Activated T-helper 1 cell treated with anti-CD3 and anti-CD28 coated beads, Interleukin-12 subunit alpha, Interleukin-12 subunit beta, Interleukin-2, Interleukin-4 antibody, amounts not matched to agents 30 ng/mL and 10 ng/mL and 1 ng/mL, durations not matched to agents 14 hours and 24 hours and 36 hours (primary cell): Measurements from ENCODE around the gene GJB1. TPM values are rescaled to one million over a fixed set of nuclear protein-coding genes. Genes with fewer than 3 reads are reported as not detected.

Experiments used
- DNase-seq: peaks from one replicate; pipeline ENCODE4 v3.0.0; 2021; ENCODE audit warnings: low spot score
- H3K27ac Mint-ChIP-seq: one replicate; pipeline ENCODE4 v1.8.0; 2021; ENCODE audit warnings: mild to moderate bottlenecking, mixed read lengths
- H3K27me3 Mint-ChIP-seq: one replicate; pipeline ENCODE4 v1.8.0; 2022; ENCODE audit warnings: mild to moderate bottlenecking, moderate library complexity, mixed read lengths; ENCODE audit not compliant: insufficient read depth
- H3K36me3 Mint-ChIP-seq: one replicate; pipeline ENCODE4 v1.8.0; 2021; ENCODE audit warnings: low read depth, mixed read lengths
- H3K4me1 Mint-ChIP-seq: one replicate; pipeline ENCODE4 v1.8.0; 2021; ENCODE audit warnings: low read depth, mixed read lengths
- H3K4me3 Mint-ChIP-seq: one replicate; pipeline ENCODE4 v1.8.0; 2021; ENCODE audit warnings: mild to moderate bottlenecking, moderate library complexity, mixed read lengths
- H3K9me3 Mint-ChIP-seq: one replicate; pipeline ENCODE4 v1.8.0; 2021; ENCODE audit warnings: mixed read lengths
- intact Hi-C: fragments of 100-400 bp; cut with micrococcal nuclease; formaldehyde crosslinking; loops from one replicate; pipeline ENCODE4 v1.15.1; 2024
- total RNA-seq: library from RNA; stranded (reverse); gene quantifications from 2 replicates; pipeline ENCODE4 v1.2.3, GENCODE V29; 2022

GJB1 gene
- total RNA-seq, 1 donor from 2014 or later = not detected

DNA sequence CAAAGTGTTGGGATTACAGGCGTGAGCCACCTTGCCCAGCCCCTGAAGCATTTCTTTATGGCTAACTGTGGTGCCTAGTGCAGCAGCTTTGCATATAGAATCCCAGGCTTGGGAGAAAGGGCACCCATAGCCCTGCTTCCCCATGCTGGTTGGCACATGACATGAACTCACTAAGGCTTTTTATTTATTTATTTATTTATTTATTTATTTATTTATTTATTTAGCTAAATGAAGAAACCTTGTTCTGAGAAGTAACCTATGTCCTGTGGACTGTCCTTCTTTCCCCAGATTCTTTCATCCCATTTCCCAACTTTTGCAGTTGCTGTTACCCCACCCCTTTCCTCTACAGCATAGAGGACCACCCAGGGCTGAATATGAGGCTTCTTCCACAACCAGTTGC is 1.9 kb upstream of the GJB1 start:
- Mint-ChIP-seq H3K36me3 (no peaks in the 10 kb centered on the region), H3K4me3 (no peak overlapping the region), H3K9me3 (no peaks in the 10 kb centered on the region), H3K27me3 (no peaks in the 10 kb centered on the region), H3K4me1 (no peaks in the 10 kb centered on the region), H3K27ac (no peak overlapping the region)
- intact Hi-C loops = no loop called here
- DNase-seq = no peak

DNA sequence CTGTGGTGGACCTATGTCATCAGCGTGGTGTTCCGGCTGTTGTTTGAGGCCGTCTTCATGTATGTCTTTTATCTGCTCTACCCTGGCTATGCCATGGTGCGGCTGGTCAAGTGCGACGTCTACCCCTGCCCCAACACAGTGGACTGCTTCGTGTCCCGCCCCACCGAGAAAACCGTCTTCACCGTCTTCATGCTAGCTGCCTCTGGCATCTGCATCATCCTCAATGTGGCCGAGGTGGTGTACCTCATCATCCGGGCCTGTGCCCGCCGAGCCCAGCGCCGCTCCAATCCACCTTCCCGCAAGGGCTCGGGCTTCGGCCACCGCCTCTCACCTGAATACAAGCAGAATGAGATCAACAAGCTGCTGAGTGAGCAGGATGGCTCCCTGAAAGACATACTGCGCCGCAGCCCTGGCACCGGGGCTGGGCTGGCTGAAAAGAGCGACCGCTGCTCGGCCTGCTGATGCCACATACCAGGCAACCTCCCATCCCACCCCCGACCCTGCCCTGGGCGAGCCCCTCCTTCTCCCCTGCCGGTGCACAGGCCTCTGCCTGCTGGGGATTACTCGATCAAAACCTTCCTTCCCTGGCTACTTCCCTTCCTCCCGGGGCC is 1.2 kb downstream of the GJB1 start:
- Mint-ChIP-seq H3K4me1 (no peaks in the 10 kb centered on the region), H3K27me3 (peaks cover 3% of the 10 kb centered on the region), H3K27ac (no peak overlapping the region), H3K36me3 (no peaks in the 10 kb centered on the region), H3K4me3 (no peak overlapping the region), H3K9me3 (no peaks in the 10 kb centered on the region)
- no peak for DNase-seq
- intact Hi-C loops = no loop called here

DNA sequence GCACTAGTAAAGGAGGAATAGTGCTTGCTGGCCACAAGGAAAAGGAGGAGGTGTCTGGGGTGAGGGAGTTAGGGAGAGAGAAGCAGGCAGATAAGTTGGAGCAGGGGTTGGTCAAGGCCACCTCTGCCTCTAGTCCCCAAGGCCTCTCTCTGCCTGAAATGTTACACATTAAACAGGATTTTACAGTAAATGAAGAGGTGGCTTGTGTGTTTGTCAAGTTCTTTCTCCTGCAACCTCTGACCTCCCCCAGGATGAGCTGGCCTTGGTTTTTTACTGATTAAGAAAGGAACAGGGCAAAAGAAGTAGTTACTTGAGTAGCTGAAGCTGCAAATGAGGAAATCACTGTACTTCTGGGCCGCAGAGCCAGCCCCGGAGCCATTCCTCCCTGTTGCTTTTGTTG is 2.0 kb downstream of the GJB1 start:
- Mint-ChIP-seq H3K4me1 (no peaks in the 10 kb centered on the region), H3K27me3 (peaks cover 3% of the 10 kb centered on the region), H3K27ac (no peak overlapping the region), H3K9me3 (no peaks in the 10 kb centered on the region), H3K4me3 (no peak overlapping the region), H3K36me3 (no peaks in the 10 kb centered on the region)
- intact Hi-C loops = no loop called here
- no peak for DNase-seq

DNA sequence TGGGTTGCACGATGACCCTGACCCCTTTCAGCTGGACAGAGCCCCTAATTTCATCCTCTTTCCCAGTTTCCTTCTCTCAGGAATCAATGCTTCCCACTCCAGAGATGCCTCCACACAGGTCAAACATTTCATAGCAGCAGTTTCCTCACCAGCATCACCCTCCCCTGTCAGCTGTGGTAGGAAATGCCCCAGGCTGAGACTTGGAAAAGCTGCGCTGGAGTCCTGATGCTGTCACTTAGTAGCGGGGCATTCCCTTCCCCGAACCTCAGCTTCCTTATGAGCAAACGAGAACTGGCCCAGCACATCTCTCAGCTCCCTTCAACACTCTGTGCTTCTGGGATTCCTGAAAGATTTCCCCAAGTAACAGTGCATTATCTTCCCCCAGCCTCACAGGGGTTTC is 2.7 kb downstream of the GJB1 start:
- Mint-ChIP-seq H3K36me3 (no peaks in the 10 kb centered on the region), H3K9me3 (no peaks in the 10 kb centered on the region), H3K4me3 (no peak overlapping the region), H3K4me1 (no peaks in the 10 kb centered on the region), H3K27ac (no peak overlapping the region), H3K27me3 (peaks cover 3% of the 10 kb centered on the region)
- intact Hi-C loops = no loop called here
- no peak for DNase-seq

DNA sequence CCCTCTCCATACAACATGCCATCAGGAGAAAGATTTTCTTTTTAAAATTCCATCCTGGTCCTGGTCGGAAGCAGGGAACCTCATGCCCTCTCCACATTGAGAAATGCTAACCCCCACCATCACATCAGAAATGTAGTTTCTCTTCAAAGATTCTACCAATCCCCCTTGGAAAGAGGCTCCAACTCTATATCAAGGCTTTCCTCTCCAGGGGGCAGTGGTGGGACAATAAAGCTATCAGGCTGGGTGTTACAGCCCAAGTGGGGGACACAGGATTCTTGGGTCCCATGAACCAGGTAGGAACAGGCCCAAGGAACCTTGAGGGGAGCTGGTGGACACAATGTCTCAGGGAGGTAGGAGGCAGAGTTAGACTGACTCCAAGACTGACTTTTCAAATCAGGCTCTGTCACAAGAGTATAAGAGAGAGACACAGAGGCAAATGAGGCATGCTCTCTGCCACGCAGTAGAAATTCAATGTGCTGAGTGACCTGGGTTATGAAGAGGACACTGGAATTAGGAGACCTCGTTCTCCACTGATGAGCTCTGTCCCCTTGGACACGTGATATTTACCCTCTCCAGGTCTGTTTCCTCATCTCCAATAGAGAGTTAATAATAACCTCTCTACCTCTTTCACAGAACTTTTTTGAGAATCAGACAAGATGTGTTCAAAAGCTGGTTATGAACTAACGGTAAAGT is 4.5 kb downstream of the GJB1 start:
- intact Hi-C loops = no loop called here
- Mint-ChIP-seq H3K36me3 (no peaks in the 10 kb centered on the region), H3K4me3 (no peak overlapping the region), H3K27me3 (peaks cover 3% of the 10 kb centered on the region), H3K27ac (no peak overlapping the region), H3K4me1 (no peaks in the 10 kb centered on the region), H3K9me3 (no peaks in the 10 kb centered on the region)
- no peak for DNase-seq

DNA sequence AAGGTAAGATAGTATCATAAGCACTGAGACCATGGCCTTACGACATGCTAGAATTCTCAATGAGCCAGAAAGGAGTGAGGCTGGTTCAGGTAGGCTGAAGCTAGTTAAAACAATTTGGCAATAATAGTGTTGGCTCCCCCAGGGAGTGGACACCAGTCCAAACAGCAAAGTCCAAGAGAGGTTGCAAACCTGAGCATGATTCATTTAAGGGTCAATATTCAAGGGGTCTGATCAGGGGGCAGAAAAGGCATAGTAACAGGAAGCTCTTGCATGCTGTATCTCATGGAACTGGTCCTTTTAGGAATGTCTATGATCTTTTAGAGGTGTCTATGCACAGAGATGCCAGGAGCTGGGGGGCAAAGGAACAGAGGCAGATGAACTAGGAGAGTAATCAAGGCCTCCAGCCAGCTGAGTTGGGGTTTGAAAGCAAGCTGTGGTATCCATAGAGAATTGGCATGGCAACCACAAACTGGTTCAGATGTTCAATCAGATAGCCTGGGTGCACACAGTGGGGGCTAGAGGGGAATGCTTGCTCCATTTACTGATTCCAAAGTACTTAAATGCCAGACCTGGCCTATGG is 5.1 kb downstream of the GJB1 start:
- Mint-ChIP-seq H3K27me3 (peaks cover 3% of the 10 kb centered on the region), H3K4me3 (no peak overlapping the region)
- intact Hi-C loops = no loop called here

DNA sequence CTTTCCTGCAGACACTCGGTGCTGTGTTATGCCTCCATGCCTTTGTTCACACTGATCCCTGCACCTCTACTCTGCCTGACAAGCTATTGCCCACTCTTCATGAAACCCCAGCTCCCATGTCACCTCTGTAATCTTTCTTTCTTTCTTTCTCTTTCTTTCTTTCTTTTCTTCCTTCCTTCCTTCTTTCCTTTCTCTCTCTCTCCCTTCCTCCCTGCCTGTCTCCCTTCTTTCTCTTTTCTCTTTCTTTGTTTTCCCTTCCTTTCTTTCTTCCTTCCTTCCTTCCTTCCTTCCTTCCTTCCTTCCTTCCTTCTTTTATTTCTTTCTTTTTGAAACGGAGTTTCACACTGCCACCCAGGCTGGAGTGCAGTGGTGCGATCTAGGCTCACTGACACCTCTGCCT is 12.5 kb downstream of the GJB1 start:
- Mint-ChIP-seq H3K4me1 (no peaks in the 10 kb centered on the region), H3K27me3 (no peaks in the 10 kb centered on the region), H3K36me3 (peaks cover 10% of the 10 kb centered on the region), H3K9me3 (no peaks in the 10 kb centered on the region), H3K27ac (no peak overlapping the region), H3K4me3 (no peak overlapping the region)
- no peak for DNase-seq
- intact Hi-C loops = no loop called here

More for the DNA sequence above, 5.1 kb downstream of the GJB1 start:
- Mint-ChIP-seq H3K9me3 (no peaks in the 10 kb centered on the region), H3K4me1 (no peaks in the 10 kb centered on the region), H3K27ac (no peak overlapping the region), H3K36me3 (no peaks in the 10 kb centered on the region)
- no peak for DNase-seq

DNA sequence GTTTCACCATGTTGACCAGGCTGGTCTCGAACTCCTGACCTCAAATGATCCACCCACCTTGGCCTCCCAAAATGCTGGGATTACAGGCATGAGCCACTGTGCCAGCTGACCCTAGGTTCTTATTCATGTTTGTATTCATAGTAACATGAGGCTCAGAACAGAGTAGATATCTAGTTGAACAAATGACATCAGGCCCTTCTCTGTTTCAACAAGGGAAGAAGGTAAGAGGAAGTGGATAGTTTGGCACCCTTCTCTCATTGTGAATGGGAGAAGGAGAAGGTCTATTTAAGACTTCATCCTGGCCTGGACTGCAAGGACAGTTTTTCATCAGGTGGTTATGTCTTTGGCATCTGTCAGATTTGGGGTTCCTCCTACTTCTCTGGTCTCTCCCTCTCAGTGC is 13.8 kb downstream of the GJB1 start:
- DNase-seq = no peak
- no peaks in the 10 kb centered on the region for H3K27me3 Mint-ChIP-seq
- intact Hi-C loops = no loop called here
- no peaks in the 10 kb centered on the region for H3K4me1 Mint-ChIP-seq
- H3K36me3 Mint-ChIP-seq = peaks cover 18% of the 10 kb centered on the region
- H3K27ac Mint-ChIP-seq = no peak overlapping the region
- H3K4me3 Mint-ChIP-seq = no peak overlapping the region
- H3K9me3 Mint-ChIP-seq = no peaks in the 10 kb centered on the region

DNA sequence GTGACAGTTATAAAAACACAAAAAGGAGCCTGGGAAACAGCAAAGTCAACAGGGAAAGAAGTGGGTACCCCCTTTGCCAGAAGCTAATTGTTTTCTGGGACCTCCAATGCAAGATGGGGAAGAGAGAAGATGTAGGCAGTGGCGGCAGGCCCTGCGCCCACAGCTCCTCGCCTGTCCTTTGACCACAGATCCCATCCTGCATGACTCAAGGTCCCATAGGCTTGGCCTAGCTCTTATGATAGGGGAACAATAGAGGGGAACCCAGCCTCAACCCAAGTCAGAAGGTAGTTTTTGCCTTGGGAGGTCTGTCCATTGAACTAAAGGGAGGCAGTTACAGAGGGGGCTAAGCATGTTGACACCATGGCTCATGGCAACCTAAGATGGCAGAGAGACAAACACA is 16.8 kb downstream of the GJB1 start:
- H3K4me3 Mint-ChIP-seq = no peak overlapping the region
- intact Hi-C loops = no loop called here
- H3K36me3 Mint-ChIP-seq = peaks cover 33% of the 10 kb centered on the region

DNA sequence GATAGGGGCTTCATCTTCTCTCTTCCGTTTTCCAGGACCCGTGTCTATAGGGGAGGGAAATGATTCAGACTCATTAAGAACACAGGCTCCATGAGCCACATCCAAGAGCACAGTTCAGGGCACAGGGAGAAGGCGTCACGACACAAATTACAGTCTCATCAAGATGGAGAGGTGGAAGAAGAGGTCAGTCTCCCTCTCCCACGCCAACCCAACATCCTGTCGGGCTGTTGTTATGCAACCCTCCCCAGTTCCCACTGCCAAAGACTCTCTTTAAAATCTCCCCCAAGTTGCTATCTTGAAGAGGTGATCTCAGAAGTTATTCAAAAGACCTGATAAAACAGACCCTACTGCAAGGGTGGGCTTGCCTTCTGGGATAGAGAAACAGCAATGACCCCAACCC is 18.3 kb downstream of the GJB1 start:
- no peak for DNase-seq
- H3K4me3 Mint-ChIP-seq = no peak overlapping the region
- H3K36me3 Mint-ChIP-seq = peaks cover 37% of the 10 kb centered on the region
- no peaks in the 10 kb centered on the region for H3K27me3 Mint-ChIP-seq
- intact Hi-C loops = no loop called here
- H3K27ac Mint-ChIP-seq = no peak overlapping the region
- H3K4me1 Mint-ChIP-seq = no peaks in the 10 kb centered on the region
- no peaks in the 10 kb centered on the region for H3K9me3 Mint-ChIP-seq

More for the DNA sequence above, 16.8 kb downstream of the GJB1 start:
- H3K9me3 Mint-ChIP-seq = no peaks in the 10 kb centered on the region
- no peaks in the 10 kb centered on the region for H3K27me3 Mint-ChIP-seq
- no peak overlapping the region for H3K27ac Mint-ChIP-seq
- no peaks in the 10 kb centered on the region for H3K4me1 Mint-ChIP-seq
- no peak for DNase-seq

DNA sequence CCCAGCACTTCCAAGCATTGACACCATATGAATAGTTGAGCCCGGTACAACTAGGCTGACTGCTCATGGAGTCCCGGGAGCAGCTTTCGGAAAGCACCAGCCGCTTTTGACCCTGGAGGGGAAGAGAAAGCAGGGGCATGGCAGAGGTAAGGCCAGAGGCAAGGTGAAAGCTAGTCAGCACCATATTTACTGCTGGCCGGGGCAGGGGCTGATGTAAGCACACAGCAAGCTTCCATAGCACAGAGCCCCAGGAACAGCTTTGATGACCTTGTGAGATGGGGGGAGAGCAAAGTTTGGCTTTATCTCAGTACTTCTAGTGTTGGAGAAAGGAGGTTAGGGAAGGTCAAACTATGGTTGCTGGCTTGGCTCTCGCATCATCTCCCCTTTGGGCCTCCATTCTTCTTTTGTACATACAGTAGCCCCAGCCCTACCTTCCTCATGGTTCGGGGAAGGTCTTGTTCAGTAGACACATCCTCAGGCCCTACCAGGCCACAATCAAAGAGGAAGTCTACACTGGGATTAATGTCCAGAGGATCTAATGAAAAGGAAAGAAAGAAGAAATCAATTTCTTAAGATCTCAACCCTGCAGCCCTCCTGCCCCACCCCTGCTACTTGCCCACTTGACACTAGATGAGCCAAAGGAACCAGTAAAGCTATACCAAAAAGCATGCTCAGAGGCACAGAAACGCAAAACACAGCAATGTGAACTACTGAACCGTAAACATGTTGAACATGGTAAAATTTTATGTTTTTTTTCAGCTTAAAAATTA is 21.5 kb downstream of the GJB1 start:
- H3K36me3 Mint-ChIP-seq = peaks cover 40% of the 10 kb centered on the region
- no peaks in the 10 kb centered on the region for H3K9me3 Mint-ChIP-seq
- intact Hi-C loops = no loop called here
- no peaks in the 10 kb centered on the region for H3K4me1 Mint-ChIP-seq
- DNase-seq = no peak
- no peak overlapping the region for H3K4me3 Mint-ChIP-seq
- no peak overlapping the region for H3K27ac Mint-ChIP-seq
- no peaks in the 10 kb centered on the region for H3K27me3 Mint-ChIP-seq

DNA sequence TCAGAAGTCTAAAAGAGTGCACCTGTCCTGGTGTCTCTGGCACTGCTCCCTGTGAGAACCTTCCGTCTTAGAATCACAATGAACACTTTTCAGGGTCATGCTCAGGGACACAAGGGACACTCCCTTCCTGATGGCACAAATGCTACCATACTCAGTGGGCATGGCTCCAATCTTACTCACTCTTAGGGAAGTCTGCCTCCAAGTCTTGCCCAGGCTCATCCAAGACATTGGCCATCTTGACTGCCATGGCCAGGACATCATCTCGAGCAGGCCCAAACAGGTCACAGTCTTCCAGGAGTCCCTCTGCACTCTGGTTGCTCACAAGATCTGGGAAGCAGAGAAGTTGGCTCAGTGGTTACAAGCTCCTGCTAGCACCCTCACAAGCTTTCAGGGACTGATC is 22.1 kb downstream of the GJB1 start:
- Mint-ChIP-seq H3K27ac (no peak overlapping the region), H3K27me3 (no peaks in the 10 kb centered on the region), H3K9me3 (no peaks in the 10 kb centered on the region), H3K36me3 (peaks cover 36% of the 10 kb centered on the region), H3K4me3 (no peak overlapping the region), H3K4me1 (no peaks in the 10 kb centered on the region)
- DNase-seq = no peak
- intact Hi-C loops = no loop called here

DNA sequence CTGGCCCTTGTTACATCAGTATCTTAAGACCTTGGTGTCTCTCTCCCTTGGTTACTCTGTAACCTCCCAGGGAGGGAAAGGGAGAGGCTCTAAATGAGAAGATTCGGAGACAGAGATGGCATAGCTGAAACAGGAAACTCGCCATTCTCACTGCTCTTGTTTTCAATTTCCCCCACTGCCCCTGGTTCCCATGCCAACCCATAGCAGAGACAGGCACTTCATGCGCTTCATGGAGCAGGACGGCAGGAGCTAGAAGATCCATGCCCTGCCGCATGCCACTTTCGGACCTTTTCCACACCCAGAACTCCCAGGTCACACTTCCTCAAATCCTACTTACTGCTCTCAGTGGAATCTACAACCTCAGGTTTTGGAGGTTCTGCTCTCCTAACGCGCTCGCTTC is 27.8 kb downstream of the GJB1 start:
- Mint-ChIP-seq H3K27ac (no peak overlapping the region), H3K4me1 (peaks cover 30% of the 10 kb centered on the region), H3K4me3 (no peak overlapping the region), H3K27me3 (no peaks in the 10 kb centered on the region), H3K9me3 (no peaks in the 10 kb centered on the region), H3K36me3 (peaks cover 5% of the 10 kb centered on the region)
- intact Hi-C loops = no loop called here
- DNase-seq = no peak
